ENCODE data around the gene LASP1.
"Not testable (repeated sequence)": the region's sequence is repeated elsewhere in the genome, so short reads cannot be mapped to it uniquely, and the experiment has no call there.

The LASP1 gene

GRCh38 chr17:38911081-38911730 is 41.3 kb downstream of the LASP1 start:
- DNase-seq, result no peak

DNA sequence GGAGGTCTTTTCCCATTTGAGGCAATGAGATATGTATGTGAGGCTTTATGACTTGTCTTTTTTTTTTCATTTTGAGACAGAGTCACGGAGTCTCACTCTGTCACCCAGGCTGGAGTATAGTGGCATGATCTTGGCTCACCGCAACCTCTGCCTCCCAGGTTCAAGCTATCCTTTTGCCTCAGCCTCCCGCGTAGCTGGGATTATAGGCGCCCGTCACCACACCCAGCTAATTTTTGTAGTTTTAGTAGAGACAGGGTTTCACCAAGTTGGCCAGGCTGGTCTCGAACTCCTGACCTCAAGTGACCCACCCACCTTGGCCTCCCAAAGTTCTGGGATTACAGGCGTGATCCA is 41.8 kb downstream of the LASP1 start:
- DNase-seq, result not testable (repeated sequence)

DNA sequence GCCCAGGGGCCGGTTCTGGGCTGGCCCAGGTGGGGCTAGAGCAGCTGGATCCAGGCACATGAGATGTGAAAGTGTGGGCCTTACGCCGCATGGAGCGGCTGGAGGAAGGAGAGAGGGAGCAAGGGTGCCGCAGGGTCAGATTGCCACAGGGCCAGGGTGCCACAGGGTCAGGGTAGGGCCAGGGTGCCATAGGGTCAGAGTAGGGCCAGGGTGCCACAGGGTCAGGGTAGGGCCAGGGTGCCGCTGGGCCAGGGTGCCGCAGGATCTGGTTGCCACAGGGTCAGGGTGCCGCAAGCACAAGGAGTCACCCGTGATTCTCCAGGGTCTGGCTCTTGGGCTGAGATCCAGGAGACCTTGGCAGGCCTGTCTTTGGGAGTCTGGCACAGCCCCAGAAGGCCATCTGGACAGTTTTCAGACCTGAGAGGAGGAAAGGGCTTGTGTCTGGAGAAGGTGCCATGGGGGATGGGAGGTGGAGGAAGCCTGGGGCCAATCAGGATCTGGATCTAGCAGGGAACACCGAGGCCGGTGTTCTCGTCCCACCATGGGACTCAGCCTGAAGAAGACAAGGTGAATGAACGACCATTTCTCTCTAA is 42.5 kb downstream of the LASP1 start:
- no peak for DNase-seq

- no peak for DNase-seq
Observed at GRCh38 chr17:38914741-38915638, 45.1 kb downstream of the LASP1 start.

DNA sequence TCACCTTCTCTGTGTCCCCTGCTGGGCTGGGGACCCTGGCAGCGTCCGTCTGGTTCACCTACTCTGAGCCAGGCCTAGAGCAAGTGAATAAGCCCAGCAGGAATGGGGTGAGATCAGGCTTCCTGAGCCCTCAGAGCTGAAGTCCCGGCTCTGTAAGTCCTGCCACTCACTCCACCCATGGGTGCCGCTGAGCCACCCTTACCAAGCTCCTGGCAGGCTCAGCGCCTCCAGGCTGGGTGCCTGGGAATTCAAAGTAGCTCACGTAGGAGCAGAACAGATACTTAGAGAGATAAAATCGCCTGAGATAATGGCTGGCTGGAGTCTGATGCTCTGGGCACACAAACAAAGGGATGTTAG is 45.8 kb downstream of the LASP1 start:
- DNase-seq, result no peak

- no peak for DNase-seq
Observed at GRCh38 chr17:38916771-38917170, 46.9 kb downstream of the LASP1 start.

DNA sequence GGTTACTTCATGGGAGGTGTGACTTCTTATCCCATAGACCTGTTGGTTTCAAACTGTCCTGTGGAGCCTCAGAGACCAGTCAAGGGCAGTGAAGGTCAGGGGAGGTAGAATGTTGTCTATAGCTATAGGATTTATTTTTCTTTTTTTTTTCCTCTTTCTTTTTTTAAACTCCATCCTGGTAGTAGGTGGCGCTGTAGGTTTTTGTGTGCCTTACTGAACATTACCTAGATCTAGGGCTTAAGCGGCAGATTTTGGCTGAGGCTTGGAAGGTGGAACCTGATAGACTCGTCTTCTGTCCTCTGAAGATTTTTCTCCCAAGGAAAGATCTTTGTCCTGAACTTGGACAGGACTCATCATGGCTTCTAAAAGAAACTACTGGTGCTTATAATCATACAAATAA is 47.4 kb downstream of the LASP1 start:
- DNase-seq, result no peak

DNA sequence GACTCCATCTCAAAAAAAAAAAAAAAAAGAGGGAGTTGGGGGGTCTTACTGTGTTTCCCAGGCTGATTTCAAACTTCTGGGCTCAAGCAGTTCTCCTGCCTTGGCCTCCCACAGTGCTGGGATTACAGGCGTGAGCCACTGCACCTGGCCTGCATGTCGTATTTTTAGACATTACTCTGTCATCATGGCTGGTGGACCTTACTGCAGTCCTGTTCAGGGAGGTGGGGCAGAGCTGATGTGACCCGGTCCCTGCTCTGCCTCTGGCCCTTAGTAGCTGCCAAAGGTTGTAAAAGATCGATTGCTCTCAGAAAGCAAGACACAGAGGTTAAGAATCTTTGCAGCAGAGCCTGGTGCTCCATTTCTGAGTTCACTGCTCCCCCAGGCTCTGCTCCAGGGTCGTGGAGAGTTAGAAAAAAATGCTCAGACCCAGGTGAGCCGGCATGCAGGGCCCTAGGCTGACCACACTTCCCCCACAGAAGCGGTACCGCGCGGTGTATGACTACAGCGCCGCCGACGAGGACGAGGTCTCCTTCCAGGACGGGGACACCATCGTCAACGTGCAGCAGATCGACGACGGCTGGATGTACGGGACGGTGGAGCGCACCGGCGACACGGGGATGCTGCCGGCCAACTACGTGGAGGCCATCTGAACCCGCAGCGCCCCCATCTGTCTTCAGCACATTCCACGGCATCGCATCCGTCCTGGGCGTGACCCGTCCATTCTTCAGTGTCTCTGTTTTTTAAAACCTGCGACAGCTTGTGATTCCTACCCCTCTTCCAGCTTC is 48.5 kb downstream of the LASP1 start:
- no peak for DNase-seq

GRCh38 chr17:38918916-38919315 is 49.1 kb downstream of the LASP1 start:
- DNase-seq, result no peak

- DNase-seq, result no peak
Observed at GRCh38 chr17:38919316-38920078, 49.6 kb downstream of the LASP1 start.

DNA sequence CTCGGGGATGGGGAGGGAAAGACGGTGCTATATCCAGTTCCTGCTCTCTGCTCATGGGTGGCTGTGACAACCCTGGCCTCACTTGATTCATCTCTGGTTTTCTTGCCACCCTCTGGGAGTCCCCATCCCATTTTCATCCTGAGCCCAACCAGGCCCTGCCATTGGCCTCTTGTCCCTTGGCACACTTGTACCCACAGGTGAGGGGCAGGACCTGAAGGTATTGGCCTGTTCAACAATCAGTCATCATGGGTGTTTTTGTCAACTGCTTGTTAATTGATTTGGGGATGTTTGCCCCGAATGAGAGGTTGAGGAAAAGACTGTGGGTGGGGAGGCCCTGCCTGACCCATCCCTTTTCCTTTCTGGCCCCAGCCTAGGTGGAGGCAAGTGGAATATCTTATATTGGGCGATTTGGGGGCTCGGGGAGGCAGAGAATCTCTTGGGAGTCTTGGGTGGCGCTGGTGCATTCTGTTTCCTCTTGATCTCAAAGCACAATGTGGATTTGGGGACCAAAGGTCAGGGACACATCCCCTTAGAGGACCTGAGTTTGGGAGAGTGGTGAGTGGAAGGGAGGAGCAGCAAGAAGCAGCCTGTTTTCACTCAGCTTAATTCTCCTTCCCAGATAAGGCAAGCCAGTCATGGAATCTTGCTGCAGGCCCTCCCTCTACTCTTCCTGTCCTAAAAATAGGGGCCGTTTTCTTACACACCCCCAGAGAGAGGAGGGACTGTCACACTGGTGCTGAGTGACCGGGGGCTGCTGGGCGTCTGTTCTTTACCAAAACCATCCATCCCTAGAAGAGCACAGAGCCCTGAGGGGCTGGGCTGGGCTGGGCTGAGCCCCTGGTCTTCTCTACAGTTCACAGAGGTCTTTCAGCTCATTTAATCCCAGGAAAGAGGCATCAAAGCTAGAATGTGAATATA is 50.8 kb downstream of the LASP1 start:
- DNase-seq, result no peak

- DNase-seq, result no peak
Observed at GRCh38 chr17:38921756-38922411, 52.0 kb downstream of the LASP1 start.

- no peak for DNase-seq
Observed at GRCh38 chr17:38922538-38923297, 52.9 kb downstream of the LASP1 start.

DNA sequence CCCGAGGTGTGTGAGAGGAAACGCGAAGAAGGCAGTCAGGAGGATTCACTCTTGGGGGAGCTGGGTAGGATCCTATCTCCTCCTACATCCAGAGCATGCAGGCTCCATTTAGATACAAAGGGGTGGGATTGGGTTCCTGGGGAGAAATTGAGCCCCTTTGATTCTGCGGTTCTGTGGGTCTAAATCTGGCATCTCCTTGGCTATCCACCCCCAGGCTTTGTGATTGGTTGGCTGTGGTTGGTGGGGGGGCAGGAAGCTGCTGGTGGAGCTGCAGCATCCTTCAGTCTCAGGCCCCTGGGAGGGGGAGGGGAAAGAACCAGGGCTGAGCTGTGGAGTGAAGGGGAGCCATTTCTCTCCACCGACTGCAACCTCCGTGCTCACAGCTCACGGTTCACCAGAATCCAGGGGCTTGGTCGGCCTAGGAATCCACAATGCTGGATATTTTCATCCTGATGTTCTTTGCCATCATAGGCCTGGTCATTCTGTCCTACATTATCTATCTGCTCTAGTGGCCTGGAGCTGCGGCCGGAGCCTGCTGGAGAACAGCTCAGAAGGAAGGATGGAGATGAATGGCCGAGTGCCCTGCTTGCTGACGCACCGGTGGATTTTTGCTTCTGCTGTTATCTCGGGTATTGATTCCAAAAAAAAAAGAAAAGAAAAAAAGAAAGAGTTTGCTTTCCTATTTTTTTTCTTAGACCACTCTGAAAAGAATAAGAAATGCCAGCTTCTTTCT is 55.6 kb downstream of the LASP1 start, which contains the start of gene LASP1NB:
Gene LASP1NB, plus strand, starts transcription at position 352 of the 733 bp plus-strand sequence.
- DNase-seq, result no peak

- DNase-seq, result no peak
Observed at GRCh38 chr17:38926293-38927070, 56.6 kb downstream of the LASP1 start.

DNA sequence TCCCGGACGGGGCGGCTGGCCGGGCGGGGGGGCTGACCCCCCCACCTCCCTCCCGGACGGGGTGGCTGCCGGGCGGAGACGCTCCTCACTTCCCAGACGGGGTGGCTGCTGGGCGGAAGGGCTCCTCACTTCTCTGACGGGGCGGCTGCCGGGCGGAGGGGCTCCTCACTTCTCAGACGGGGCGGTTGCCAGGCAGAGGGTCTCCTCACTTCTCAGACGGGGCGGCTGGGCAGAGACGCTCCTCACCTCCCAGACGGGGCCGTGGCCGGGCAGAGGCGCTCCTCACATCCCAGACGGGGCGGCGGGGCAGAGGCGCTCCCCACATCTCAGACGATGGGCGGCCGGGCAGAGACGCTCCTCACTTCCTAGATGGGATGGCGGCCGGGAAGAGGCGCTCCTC is 60.9 kb downstream of the LASP1 start:
- DNase-seq, result not testable (repeated sequence)

DNA sequence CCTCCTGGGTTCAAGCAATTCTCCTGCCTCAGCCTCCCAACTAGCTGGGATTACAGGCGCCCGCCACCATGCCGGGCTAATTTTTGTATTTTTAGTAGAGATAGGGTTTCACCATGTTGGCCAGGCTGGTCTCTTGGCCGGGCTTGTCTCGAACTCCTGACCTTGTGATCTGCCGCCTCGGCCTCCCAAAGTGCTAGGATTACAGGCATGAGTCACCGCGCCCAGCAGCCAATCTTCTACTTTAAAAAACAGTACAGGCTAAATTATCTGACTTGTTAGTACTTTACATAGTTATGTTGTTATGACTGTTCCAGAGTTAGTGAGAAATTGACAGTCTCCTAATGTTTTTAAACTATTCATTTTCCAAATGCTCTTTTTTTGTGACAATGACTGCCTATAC is 64.1 kb downstream of the LASP1 start:
- not testable (repeated sequence) for DNase-seq

DNA sequence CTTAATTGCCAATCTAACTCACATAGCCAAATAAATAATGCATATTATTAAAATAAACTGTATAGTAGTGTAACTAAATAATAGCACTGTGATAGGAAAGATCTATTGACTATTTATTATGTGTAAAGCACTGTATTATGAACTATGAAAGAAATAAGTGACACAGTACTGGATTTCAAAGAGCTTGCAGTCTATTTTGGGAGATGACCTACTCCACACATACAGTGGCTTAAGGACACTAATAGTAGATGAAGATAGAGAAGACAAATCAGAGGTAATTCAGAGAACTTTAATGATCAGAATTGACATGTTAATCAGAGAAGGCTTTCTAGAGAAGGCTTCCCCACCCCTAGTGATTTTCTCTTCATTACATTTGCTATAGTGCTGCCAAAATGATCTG is 70.1 kb downstream of the LASP1 start:
- DNase-seq, result no peak
